HG03521 (cell line): ENCODE data around the gene PRKCA.
"Not testable (repeated sequence)": the region's sequence is repeated elsewhere in the genome, so short reads cannot be mapped to it uniquely, and the experiment has no call there.

Experiments
- ATAC-seq: cut with Tn5 transposase; IDR thresholded peaks from one replicate; pipeline ENCODE4 v1.9.1; 2021; ENCODE audit warnings: mild to moderate bottlenecking, moderate library complexity; ENCODE audit not compliant: unreplicated experiment

Gene PRKCA

GRCh38 chr17:66432411-66432957 lies 130.1 kb downstream of the PRKCA start:
- ATAC-seq, result no peak

GRCh38 chr17:66432996-66433551 lies 130.7 kb downstream of the PRKCA start:
- no peak for ATAC-seq

GRCh38 chr17:66435182-66435581 lies 132.8 kb downstream of the PRKCA start:
- no peak for ATAC-seq

- no peak for ATAC-seq
Observed at GRCh38 chr17:66436631-66437030, 134.2 kb downstream of the PRKCA start.

- ATAC-seq, result no peak
Observed at GRCh38 chr17:66437476-66438026, 135.1 kb downstream of the PRKCA start.

- no peak for ATAC-seq
Observed at GRCh38 chr17:66438101-66438500, 135.7 kb downstream of the PRKCA start.

GRCh38 chr17:66441101-66441661 lies 138.8 kb downstream of the PRKCA start:
- peak; percentile 77 for ATAC-seq

- ATAC-seq, result no peak
Observed at GRCh38 chr17:66443166-66443565, 140.8 kb downstream of the PRKCA start.

- no peak for ATAC-seq
Observed at GRCh38 chr17:66443606-66444005, 141.2 kb downstream of the PRKCA start.

GRCh38 chr17:66444031-66444430 lies 141.6 kb downstream of the PRKCA start:
- ATAC-seq, result no peak

- no peak for ATAC-seq
Observed at GRCh38 chr17:66445229-66445628, 142.8 kb downstream of the PRKCA start.

- no peak for ATAC-seq
Observed at GRCh38 chr17:66446419-66446818, 144.0 kb downstream of the PRKCA start.

GRCh38 chr17:66447159-66447558 lies 144.7 kb downstream of the PRKCA start:
- no peak for ATAC-seq

GRCh38 chr17:66448026-66448639 lies 145.7 kb downstream of the PRKCA start:
- no peak for ATAC-seq

- no peak for ATAC-seq
Observed at GRCh38 chr17:66449418-66449977, 147.1 kb downstream of the PRKCA start.

GRCh38 chr17:66450008-66450851 lies 147.8 kb downstream of the PRKCA start:
- ATAC-seq, result no peak

GRCh38 chr17:66450852-66451158 lies 148.4 kb downstream of the PRKCA start:
- no peak for ATAC-seq

- ATAC-seq, result no peak
Observed at GRCh38 chr17:66451188-66452149, 149.1 kb downstream of the PRKCA start.

GRCh38 chr17:66455060-66455459 lies 152.6 kb downstream of the PRKCA start:
- ATAC-seq, result no peak

- not testable (repeated sequence) for ATAC-seq
Observed at GRCh38 chr17:66457499-66457898, 155.1 kb downstream of the PRKCA start.
